Spleen (tissue), 11 donors: ENCODE results near the gene PRUNE1. TPM values are rescaled to one million over a fixed set of nuclear protein-coding genes. Genes with fewer than 3 reads are reported as not detected.

ENCODE experiments used
- DNase-seq: peaks from one replicate; pipeline ENCODE4 v3.0.0-alpha.2; 2020
- H3K27ac ChIP-seq, 8 donors: fragments of 200-600 bp; sonication (generic) in 7 of 8; 1 replicate in 4 of 8; 2 replicates in 4 of 8; pipeline versions ENCODE4 v1.5.0 to v1.8.0; 2016 to 2021; ENCODE audit warnings: inconsistent platforms in 4 of 8, mild to moderate bottlenecking in 4 of 8, moderate library complexity in 1 of 8
- H3K27me3 ChIP-seq, 7 donors: fragments of 200-600 bp; sonication (generic) in 6 of 7; replicated peaks in 1 of 7; 1 replicate in 4 of 7; 2 replicates in 3 of 7; pipeline versions ENCODE4 v1.5.0 to v1.8.0; 2016 to 2021; ENCODE audit warnings: inconsistent platforms in 3 of 7, mild to moderate bottlenecking in 1 of 7
- H3K36me3 ChIP-seq, 6 donors: fragments of 200-600 bp; sonication (generic) in 5 of 6; 1 replicate in 4 of 6; 2 replicates in 2 of 6; pipeline versions ENCODE4 v1.5.0 to v1.8.0; 2016 to 2021; ENCODE audit warnings: inconsistent platforms in 2 of 6
- H3K4me1 ChIP-seq, 6 donors: fragments of 200-600 bp; sonication (generic) in 5 of 6; 1 replicate in 3 of 6; 2 replicates in 3 of 6; pipeline versions ENCODE4 v1.5.0 to v1.8.0; 2016 to 2021; ENCODE audit warnings: inconsistent platforms in 3 of 6
- H3K4me3 ChIP-seq, 8 donors: fragments of 200-600 bp; sonication (generic) in 7 of 8; 1 replicate in 4 of 8; 2 replicates in 4 of 8; pipeline versions ENCODE4 v1.5.0 to v1.8.0; 2016 to 2021; ENCODE audit warnings: inconsistent platforms in 4 of 8, mild to moderate bottlenecking in 4 of 8, moderate library complexity in 2 of 8
- H3K9me3 ChIP-seq, 8 donors: fragments of 200-600 bp; sonication (generic) in 7 of 8; 1 replicate in 4 of 8; 2 replicates in 4 of 8; pipeline versions ENCODE4 v1.5.0 to v1.8.0; 2016 to 2021; ENCODE audit warnings: inconsistent platforms in 4 of 8
- POLR2A ChIP-seq, 3 donors: fragments of 450-650 bp; IDR thresholded peaks; one replicate each; pipeline ENCODE4 v1.5.1; 2017; ENCODE audit warnings: antibody characterized with exemption in 3 of 3, mild to moderate bottlenecking in 1 of 3
- POLR2AphosphoS5 ChIP-seq, 3 donors: sonication (generic); formaldehyde crosslinking; IDR thresholded peaks; one replicate each; pipeline ENCODE4 v1.5.1; 2017; ENCODE audit warnings: antibody characterized with exemption in 3 of 3
- WGBS, 5 donors: extraction: QIAGEN DNeasy Blood & Tissue Kit in 3 of 5; methylation state at CpG; one replicate each; pipeline versions ENCODE4 v1.1.5 to v1.1.7; 2013 to 2018; 5-methylcytosine and 5-hydroxymethylcytosine counted together
- intact Hi-C: fragments of 100-400 bp; cut with DNase I; formaldehyde crosslinking; loops from one replicate; pipeline ENCODE4 v1.15.0; 2023; ENCODE audit warnings: low total_unique reads
- polyA plus RNA-seq, 3 donors: library from polyadenylated mRNA; stranded (reverse); fragments of 200-250 nt; gene quantifications; one replicate each; pipeline ENCODE4 v1.2.1, GENCODE V29; 2013
- total RNA-seq, 7 donors: library from RNA; depleted of rRNA in 3 of 7; stranded (reverse); fragments of >200 nt in 3 of 7; fragmentation: NEBNext Ultra II Directional in 4 of 7; extraction: Animal tissue kit (Norgen Biotek cat#: 25700) in 4 of 7; gene quantifications; one replicate each; pipeline versions ENCODE4 v1.1.0 to v1.2.1, GENCODE V29; 2016 to 2021
- TF ChIP-seq, protein P1 (sequence below), 11 experiments: fragments of 200-600 bp in 7 of 11; fragments of 450-650 bp in 4 of 11; sonication (generic) in 4 of 11; IDR thresholded peaks in 8 of 11; conservative IDR thresholded peaks in 3 of 11; 1 replicate in 7 of 11; 2 replicates in 4 of 11; pipeline versions ENCODE4 v1.4.0 to v1.8.0; 2016 to 2021; ENCODE audit warnings: antibody characterized with exemption in 11 of 11, inconsistent platforms in 4 of 11, mild to moderate bottlenecking in 1 of 11
- donor health status: healthy with polysubstance abuse.
- donor health status: DM: no; HTN: no; CAD: no; lungs with moderate emphysema.
- donor health status: DM: no; HTN: no; CAD: no.
- donor health status: Bipolar disorder and iron deficiency.
- donor health status: healthy.
- donor health status: DM: no; HTN: no; CAD: no.
- donor health status: DM: yes; HTN: yes; CAD: no.

PRUNE1 gene
- total and polyA plus RNA-seq, 10 donors, result 9.2 to 22.6 (median 17.0) TPM

GRCh38 chr1:151060657-151061421 lies 52.6 kb downstream of the PRUNE1 start:
- H3K9me3 ChIP-seq, result no peaks in the 10 kb centered on the region
- peak overlapping the region in 5 of 8 donors; percentile 94 to 99 (median 98) for H3K27ac ChIP-seq
- intact Hi-C loops, result no loop called here
- no peaks in the 10 kb centered on the region for H3K27me3 ChIP-seq
- peaks cover 15 to 43% (median 39%) of the 10 kb centered on the region in 6 donors for H3K4me1 ChIP-seq
- TF ChIP-seq POLR2A (IDR thresholded peaks at IDR 0.05) (no peak), POLR2AphosphoS5 (IDR thresholded peaks at IDR 0.05) (no peak)
- TF ChIP-seq, protein P1, sequence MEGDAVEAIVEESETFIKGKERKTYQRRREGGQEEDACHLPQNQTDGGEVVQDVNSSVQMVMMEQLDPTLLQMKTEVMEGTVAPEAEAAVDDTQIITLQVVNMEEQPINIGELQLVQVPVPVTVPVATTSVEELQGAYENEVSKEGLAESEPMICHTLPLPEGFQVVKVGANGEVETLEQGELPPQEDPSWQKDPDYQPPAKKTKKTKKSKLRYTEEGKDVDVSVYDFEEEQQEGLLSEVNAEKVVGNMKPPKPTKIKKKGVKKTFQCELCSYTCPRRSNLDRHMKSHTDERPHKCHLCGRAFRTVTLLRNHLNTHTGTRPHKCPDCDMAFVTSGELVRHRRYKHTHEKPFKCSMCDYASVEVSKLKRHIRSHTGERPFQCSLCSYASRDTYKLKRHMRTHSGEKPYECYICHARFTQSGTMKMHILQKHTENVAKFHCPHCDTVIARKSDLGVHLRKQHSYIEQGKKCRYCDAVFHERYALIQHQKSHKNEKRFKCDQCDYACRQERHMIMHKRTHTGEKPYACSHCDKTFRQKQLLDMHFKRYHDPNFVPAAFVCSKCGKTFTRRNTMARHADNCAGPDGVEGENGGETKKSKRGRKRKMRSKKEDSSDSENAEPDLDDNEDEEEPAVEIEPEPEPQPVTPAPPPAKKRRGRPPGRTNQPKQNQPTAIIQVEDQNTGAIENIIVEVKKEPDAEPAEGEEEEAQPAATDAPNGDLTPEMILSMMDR (IDR thresholded peaks at IDR 0.05 in 8 of 11, conservative IDR thresholded peaks at IDR 0.05 in 3 of 11), result no peak
- WGBS, 5 donors, result 60 to 73% (median 67%) methylated on average over 4 of the region's 4 CpGs
- H3K36me3 ChIP-seq, result peaks cover 0 to 15% (median 3%) of the 10 kb centered on the region in 6 donors
- peak overlapping the region in 6 of 8 donors; percentile 73 to 93 (median 86) for H3K4me3 ChIP-seq
- DNase-seq, result no peak

- TF ChIP-seq, protein P1 (IDR thresholded peaks at IDR 0.05 in 8 of 11, conservative IDR thresholded peaks at IDR 0.05 in 3 of 11), result no peak
- TF ChIP-seq POLR2AphosphoS5 (IDR thresholded peaks at IDR 0.05) (no peak), POLR2A (IDR thresholded peaks at IDR 0.05) (no peak)
- DNase-seq, result no peak
- WGBS, 5 donors, result 91 to 96% (median 94%) methylated on average over 2 of the region's 2 CpGs
- Histone ChIP-seq H3K9me3 (no peaks in the 10 kb centered on the region), H3K27me3 (no peaks in the 10 kb centered on the region), H3K4me1 (peaks cover 7 to 34% (median 30%) of the 10 kb centered on the region in 6 donors), H3K36me3 (peaks cover 0 to 7% (median 0%) of the 10 kb centered on the region in 6 donors), H3K27ac (no peak overlapping the region), H3K4me3 (no peak overlapping the region)
- intact Hi-C loops, result no loop called here
Observed at GRCh38 chr1:151061704-151062103, 53.5 kb downstream of the PRUNE1 start.

- H3K36me3 ChIP-seq, result no peaks in the 10 kb centered on the region
- H3K4me3 ChIP-seq, result no peak overlapping the region
- intact Hi-C loops, result no loop called here
- no peak overlapping the region for H3K27ac ChIP-seq
- 82 to 95% (median 94%) methylated on average over 3 of the region's 3 CpGs for WGBS, 5 donors
- no peak for DNase-seq
- TF ChIP-seq, protein P1 (IDR thresholded peaks at IDR 0.05 in 8 of 11, conservative IDR thresholded peaks at IDR 0.05 in 3 of 11), result no peak
- TF ChIP-seq POLR2A (IDR thresholded peaks at IDR 0.05), result no peak
- TF ChIP-seq POLR2AphosphoS5 (IDR thresholded peaks at IDR 0.05), result no peak
- H3K4me1 ChIP-seq, result peaks cover 0 to 23% (median 19%) of the 10 kb centered on the region in 6 donors
- H3K9me3 ChIP-seq, result no peaks in the 10 kb centered on the region
- H3K27me3 ChIP-seq, result no peaks in the 10 kb centered on the region
Observed at GRCh38 chr1:151062741-151063371, 54.6 kb downstream of the PRUNE1 start.

GRCh38 chr1:151065089-151065645 lies 56.9 kb downstream of the PRUNE1 start:
- H3K9me3 ChIP-seq, result no peaks in the 10 kb centered on the region
- no peak overlapping the region for H3K4me3 ChIP-seq
- intact Hi-C loops, result no loop called here
- H3K27ac ChIP-seq, result no peak overlapping the region
- H3K27me3 ChIP-seq, result no peaks in the 10 kb centered on the region
- no peaks in the 10 kb centered on the region for H3K36me3 ChIP-seq
- TF ChIP-seq, protein P1 (IDR thresholded peaks at IDR 0.05 in 8 of 11, conservative IDR thresholded peaks at IDR 0.05 in 3 of 11), result no peak
- TF ChIP-seq POLR2A (IDR thresholded peaks at IDR 0.05), result no peak
- no peak for TF ChIP-seq POLR2AphosphoS5 (IDR thresholded peaks at IDR 0.05)
- DNase-seq, result no peak
- peaks cover 0 to 22% (median 17%) of the 10 kb centered on the region in 6 donors for H3K4me1 ChIP-seq
